Measurements from ENCODE around the gene TSGA10IP.

- no peak for TF ChIP-seq CTCF (IDR thresholded peaks at IDR 0.05)
- TF ChIP-seq EP300 (IDR thresholded peaks at IDR 0.05) = no peak
- TF ChIP-seq POLR2AphosphoS5 (IDR thresholded peaks at IDR 0.05) = no peak
- TF ChIP-seq POLR2A (IDR thresholded peaks at IDR 0.05; ENCODE audit: low read depth) = no peak
These were observed 27.7 kb upstream of the TSGA10IP start for GRCh38 chr11:65917434-65918210.

Measured in esophagus muscularis mucosa (tissue), 4 donors.